Right lobe of liver (tissue), 4 donors: ENCODE data around the gene KAT7.

Experiments
- CTCF ChIP-seq, 4 donors: fragments of 200-600 bp in 3 of 4; fragments of 450-650 bp in 1 of 4; IDR thresholded peaks; one replicate each; pipeline versions ENCODE4 v1.5.1 to v1.8.0; 2016 to 2022; ENCODE audit warnings: antibody characterized with exemption in 4 of 4, mild to moderate bottlenecking in 2 of 4
- POLR2A ChIP-seq: fragments of 450-650 bp; IDR thresholded peaks from one replicate; pipeline ENCODE4 v1.6.1; 2017; ENCODE audit warnings: antibody characterized with exemption, mild to moderate bottlenecking
- donor health status: DM: no; HTN: no; CAD: no.
- donor health status: DM: no; HTN: no; CAD: no.
- donor health status: DM: no; HTN: yes; CAD: no.

GRCh38 chr17:49748223-49748622 lies 40.3 kb upstream of the KAT7 start:
- TF ChIP-seq CTCF (IDR thresholded peaks at IDR 0.05) (no peak), POLR2A (no peak)
